KOPT-K1 (cell line): ENCODE results near the gene ARMS2.

Source experiments
- H3K27ac ChIP-seq: fragments of 200-600 bp; sonication (generic); 2 replicates; pipeline ENCODE4 v1.5.1; 2016; ENCODE audit warnings: antibody characterized with exemption, mild to moderate bottlenecking, low read depth, low read length; ENCODE audit not compliant: poor library complexity, severe bottlenecking
- H3K36me3 ChIP-seq: fragments of 200-600 bp; sonication (generic); 2 replicates; pipeline ENCODE4 v1.5.1; 2017; ENCODE audit warnings: antibody characterized with exemption, mild to moderate bottlenecking, low read length, moderate library complexity; ENCODE audit not compliant: insufficient read depth
- H3K9me3 ChIP-seq: fragments of 200-600 bp; sonication (generic); 2 replicates; pipeline ENCODE4 v1.5.1; 2017; ENCODE audit warnings: antibody characterized with exemption, low read length, mild to moderate bottlenecking; ENCODE audit not compliant: insufficient read depth, poor library complexity, severe bottlenecking

The ARMS2 gene

GRCh38 chr10:122461729-122462532 is 7.5 kb downstream of the ARMS2 start:
- Histone ChIP-seq H3K27ac (no peak overlapping the region), H3K9me3 (no peaks in the 10 kb centered on the region), H3K36me3 (no peaks in the 10 kb centered on the region)

- H3K36me3 ChIP-seq, result no peaks in the 10 kb centered on the region
- H3K9me3 ChIP-seq, result no peaks in the 10 kb centered on the region
- H3K27ac ChIP-seq, result no peak overlapping the region
Measured at GRCh38 chr10:122462533-122463465, 8.3 kb downstream of the ARMS2 start.

- Histone ChIP-seq H3K9me3 (no peaks in the 10 kb centered on the region), H3K36me3 (no peaks in the 10 kb centered on the region), H3K27ac (no peak overlapping the region)
Measured at GRCh38 chr10:122463466-122464249, 9.2 kb downstream of the ARMS2 start.

GRCh38 chr10:122464250-122464510 is 9.7 kb downstream of the ARMS2 start:
- Histone ChIP-seq H3K9me3 (no peaks in the 10 kb centered on the region), H3K36me3 (no peaks in the 10 kb centered on the region), H3K27ac (no peak overlapping the region)

- Histone ChIP-seq H3K27ac (no peak overlapping the region), H3K9me3 (no peaks in the 10 kb centered on the region), H3K36me3 (no peaks in the 10 kb centered on the region)
Measured at GRCh38 chr10:122464586-122464985, 10.1 kb downstream of the ARMS2 start.

GRCh38 chr10:122465401-122466040 is 11.1 kb downstream of the ARMS2 start:
- H3K36me3 ChIP-seq, result no peaks in the 10 kb centered on the region
- no peaks in the 10 kb centered on the region for H3K9me3 ChIP-seq
- no peak overlapping the region for H3K27ac ChIP-seq

GRCh38 chr10:122466951-122467381 is 12.5 kb downstream of the ARMS2 start:
- no peaks in the 10 kb centered on the region for H3K36me3 ChIP-seq
- no peaks in the 10 kb centered on the region for H3K9me3 ChIP-seq
- H3K27ac ChIP-seq, result no peak overlapping the region

GRCh38 chr10:122467701-122468100 is 13.2 kb downstream of the ARMS2 start:
- Histone ChIP-seq H3K36me3 (no peaks in the 10 kb centered on the region), H3K9me3 (no peaks in the 10 kb centered on the region), H3K27ac (no peak overlapping the region)

- no peaks in the 10 kb centered on the region for H3K36me3 ChIP-seq
- no peaks in the 10 kb centered on the region for H3K9me3 ChIP-seq
- no peak overlapping the region for H3K27ac ChIP-seq
Measured at GRCh38 chr10:122468307-122468925, 14.0 kb downstream of the ARMS2 start.

- H3K27ac ChIP-seq, result no peak overlapping the region
- no peaks in the 10 kb centered on the region for H3K36me3 ChIP-seq
- no peaks in the 10 kb centered on the region for H3K9me3 ChIP-seq
Measured at GRCh38 chr10:122468926-122469781, 14.7 kb downstream of the ARMS2 start.

GRCh38 chr10:122469848-122470247 is 15.4 kb downstream of the ARMS2 start:
- Histone ChIP-seq H3K9me3 (no peaks in the 10 kb centered on the region), H3K36me3 (no peaks in the 10 kb centered on the region), H3K27ac (no peak overlapping the region)

GRCh38 chr10:122471531-122472177 is 17.2 kb downstream of the ARMS2 start:
- Histone ChIP-seq H3K36me3 (no peaks in the 10 kb centered on the region), H3K9me3 (no peaks in the 10 kb centered on the region), H3K27ac (no peak overlapping the region)

GRCh38 chr10:122473116-122473515 is 18.7 kb downstream of the ARMS2 start:
- Histone ChIP-seq H3K36me3 (no peaks in the 10 kb centered on the region), H3K27ac (no peak overlapping the region), H3K9me3 (no peaks in the 10 kb centered on the region)
